Choroid plexus epithelial cell (primary cell): ENCODE results near the gene CRLF1.

Experiments
- DNase-seq: peaks from one replicate; pipeline ENCODE4 v3.0.0-alpha.2; 2010; ENCODE audit warnings: low read depth
- H3K4me3 ChIP-seq: 2 replicates; pipeline ENCODE4 v1.5.1; 2011; ENCODE audit warnings: low read depth, mild to moderate bottlenecking, control low read depth, low read length, moderate library complexity
- CTCF ChIP-seq: conservative IDR thresholded peaks from 2 replicates; pipeline ENCODE4 v1.5.1; 2011; ENCODE audit warnings: low read depth, mild to moderate bottlenecking, control low read depth, inconsistent platforms, low read length, moderate library complexity

The CRLF1 gene

GRCh38 chr19:18608805-18609716 is 2.5 kb upstream of the CRLF1 start:
- no peak for TF ChIP-seq CTCF
- no peak overlapping the region for H3K4me3 ChIP-seq

GRCh38 chr19:18608102-18608804 is 1.7 kb upstream of the CRLF1 start:
- DNase-seq = no peak
- TF ChIP-seq CTCF = no peak
- no peak overlapping the region for H3K4me3 ChIP-seq

More at GRCh38 chr19:18608805-18609716, 2.5 kb upstream of the CRLF1 start:
- DNase-seq = no peak

- no peak for TF ChIP-seq CTCF
- no peak overlapping the region for H3K4me3 ChIP-seq
- DNase-seq = no peak
Observed at GRCh38 chr19:18607226-18608101, 865 bp upstream of the CRLF1 start.

- DNase-seq = no peak
- TF ChIP-seq CTCF = no peak
- no peak overlapping the region for H3K4me3 ChIP-seq
Observed at GRCh38 chr19:18605546-18606280, 886 bp downstream of the CRLF1 start.

GRCh38 chr19:18605196-18605545 is 1.4 kb downstream of the CRLF1 start:
- H3K4me3 ChIP-seq = no peak overlapping the region
- no peak for TF ChIP-seq CTCF
- DNase-seq = no peak

GRCh38 chr19:18604820-18605159 is 1.8 kb downstream of the CRLF1 start:
- no peak for TF ChIP-seq CTCF
- no peak for DNase-seq
- H3K4me3 ChIP-seq = no peak overlapping the region
